ENCODE measurements around the gene SMAD6. TPM values are rescaled to one million over a fixed set of nuclear protein-coding genes. Genes with fewer than 3 reads are reported as not detected.

The SMAD6 gene
- polyA plus RNA-seq (2012; ENCODE audit: insufficient read depth, insufficient read length, low read depth), result 52.5 TPM

DNA sequence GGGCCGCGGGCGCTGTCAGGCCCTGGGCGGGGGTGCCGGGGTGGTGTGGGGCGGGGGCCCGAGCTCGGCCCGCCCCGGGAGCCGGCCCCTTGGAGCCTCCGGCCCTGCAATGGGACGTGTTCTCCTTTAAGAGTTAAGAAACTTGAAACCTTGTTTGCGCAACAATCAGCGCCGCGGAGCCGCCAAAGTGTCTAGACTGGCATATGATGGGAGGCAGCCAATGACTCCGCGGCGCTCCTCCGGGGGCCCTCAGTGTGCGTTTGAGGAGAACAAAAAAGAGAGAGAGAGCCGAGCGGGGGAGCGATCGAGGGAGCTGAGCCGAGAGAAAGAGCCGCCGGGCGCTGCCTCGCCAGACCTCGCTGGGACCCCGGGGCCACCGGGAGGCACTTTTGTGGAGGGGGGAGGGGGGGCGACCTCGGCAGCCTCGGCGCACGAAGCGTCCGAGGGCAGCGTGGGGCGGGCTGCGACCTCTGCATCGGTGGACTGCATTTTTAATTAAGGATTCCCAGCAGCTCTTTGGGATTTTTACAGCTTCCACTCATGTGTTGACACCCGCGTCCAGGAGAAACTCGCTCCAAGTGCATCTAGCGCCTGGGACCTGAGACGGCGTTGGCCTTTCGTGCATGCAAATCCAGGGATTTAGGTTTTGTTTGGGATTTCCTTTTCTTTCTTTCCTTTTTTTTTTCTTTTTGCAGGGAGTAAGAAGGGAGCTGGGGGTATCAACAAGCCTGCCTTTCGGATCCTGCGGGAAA lies at the start of gene SMAD6:
TSS of gene SMAD6 (plus strand) at position 202 of the 752 bp plus-strand sequence. CDS start 1,023 bp downstream, outside the sequence.
- TF ChIP-seq, protein P1, sequence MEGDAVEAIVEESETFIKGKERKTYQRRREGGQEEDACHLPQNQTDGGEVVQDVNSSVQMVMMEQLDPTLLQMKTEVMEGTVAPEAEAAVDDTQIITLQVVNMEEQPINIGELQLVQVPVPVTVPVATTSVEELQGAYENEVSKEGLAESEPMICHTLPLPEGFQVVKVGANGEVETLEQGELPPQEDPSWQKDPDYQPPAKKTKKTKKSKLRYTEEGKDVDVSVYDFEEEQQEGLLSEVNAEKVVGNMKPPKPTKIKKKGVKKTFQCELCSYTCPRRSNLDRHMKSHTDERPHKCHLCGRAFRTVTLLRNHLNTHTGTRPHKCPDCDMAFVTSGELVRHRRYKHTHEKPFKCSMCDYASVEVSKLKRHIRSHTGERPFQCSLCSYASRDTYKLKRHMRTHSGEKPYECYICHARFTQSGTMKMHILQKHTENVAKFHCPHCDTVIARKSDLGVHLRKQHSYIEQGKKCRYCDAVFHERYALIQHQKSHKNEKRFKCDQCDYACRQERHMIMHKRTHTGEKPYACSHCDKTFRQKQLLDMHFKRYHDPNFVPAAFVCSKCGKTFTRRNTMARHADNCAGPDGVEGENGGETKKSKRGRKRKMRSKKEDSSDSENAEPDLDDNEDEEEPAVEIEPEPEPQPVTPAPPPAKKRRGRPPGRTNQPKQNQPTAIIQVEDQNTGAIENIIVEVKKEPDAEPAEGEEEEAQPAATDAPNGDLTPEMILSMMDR (IDR thresholded peaks at IDR 0.05; ENCODE audit: low read depth, low read length), result no peak

DNA sequence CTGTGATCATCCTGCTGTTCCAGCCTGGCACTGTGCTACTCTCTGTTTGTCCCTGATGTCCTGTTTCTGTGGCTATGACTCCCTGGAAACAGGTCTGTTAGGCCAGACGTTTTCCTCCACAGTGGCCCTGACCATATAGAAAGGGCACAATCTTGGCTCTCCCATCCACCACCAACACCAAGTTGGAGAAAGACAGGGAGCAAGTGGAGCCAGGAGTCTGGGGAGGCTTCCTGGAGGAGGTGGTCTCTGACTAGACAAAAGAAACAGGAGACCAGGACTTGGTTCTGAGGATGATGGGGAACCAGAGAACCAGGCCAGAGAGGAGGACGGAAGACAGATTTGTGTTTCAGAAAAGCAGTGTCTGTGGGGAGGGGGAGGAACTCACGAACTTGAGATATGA lies 49.2 kb upstream of the SMAD6 start:
- DNase-seq, result no peak

More for the DNA sequence above, at the start of gene SMAD6:
- peaks cover 13% of the 10 kb centered on the region for H3K36me3 ChIP-seq
- peak within 1 kb of the TSS; percentile 72 for H3K4me3 ChIP-seq (ENCODE audit: low read depth, low read length)
- no peaks in the 10 kb centered on the region for H3K27me3 ChIP-seq
- DNase-seq, result peak; percentile 96
- peaks cover 22% of the 10 kb centered on the region for H3K4me1 ChIP-seq
- no peaks in the 10 kb centered on the region for H3K9me3 ChIP-seq

DNA sequence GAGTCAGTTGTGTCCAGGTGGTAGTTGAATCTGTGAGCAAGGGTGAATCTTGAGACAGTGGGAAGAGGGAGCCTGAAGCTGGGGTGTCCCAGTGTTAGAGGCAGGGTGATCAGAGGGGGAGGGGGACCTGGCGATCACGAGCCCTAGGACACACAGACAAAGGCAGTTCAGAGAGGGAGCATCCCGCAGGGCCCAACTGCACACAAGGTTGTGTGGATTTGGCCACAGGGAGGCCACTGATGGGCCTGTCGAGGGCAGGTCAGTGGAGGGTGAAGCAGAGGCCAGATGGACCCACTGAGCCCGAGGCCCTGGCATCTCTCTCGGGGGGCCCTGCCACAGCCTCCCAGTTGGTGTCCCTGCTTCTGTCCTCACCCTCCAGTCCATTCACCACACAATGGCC lies 48.6 kb upstream of the SMAD6 start:
- 0 out of 2 replicates have a peak, but pooled peaks cover 4% of the 10 kb centered on the region for H3K4me1 ChIP-seq
- TF ChIP-seq, protein P1 (IDR thresholded peaks at IDR 0.05; ENCODE audit: low read depth, low read length), result no peak
- no peaks in the 10 kb centered on the region for H3K9me3 ChIP-seq
- DNase-seq, result no peak
- no peaks in the 10 kb centered on the region for H3K27me3 ChIP-seq
- no peak overlapping the region for H3K4me3 ChIP-seq (ENCODE audit: low read depth, low read length)
- peaks cover 7% of the 10 kb centered on the region for H3K36me3 ChIP-seq

More for the DNA sequence above, 49.2 kb upstream of the SMAD6 start:
- Histone ChIP-seq H3K27me3 (no peaks in the 10 kb centered on the region), H3K36me3 (peaks cover 7% of the 10 kb centered on the region), H3K4me3 (ENCODE audit: low read depth, low read length) (no peak overlapping the region), H3K9me3 (no peaks in the 10 kb centered on the region), H3K4me1 (peaks cover 5% of the 10 kb centered on the region)
- TF ChIP-seq, protein P1 (IDR thresholded peaks at IDR 0.05; ENCODE audit: low read depth, low read length), result no peak

DNA sequence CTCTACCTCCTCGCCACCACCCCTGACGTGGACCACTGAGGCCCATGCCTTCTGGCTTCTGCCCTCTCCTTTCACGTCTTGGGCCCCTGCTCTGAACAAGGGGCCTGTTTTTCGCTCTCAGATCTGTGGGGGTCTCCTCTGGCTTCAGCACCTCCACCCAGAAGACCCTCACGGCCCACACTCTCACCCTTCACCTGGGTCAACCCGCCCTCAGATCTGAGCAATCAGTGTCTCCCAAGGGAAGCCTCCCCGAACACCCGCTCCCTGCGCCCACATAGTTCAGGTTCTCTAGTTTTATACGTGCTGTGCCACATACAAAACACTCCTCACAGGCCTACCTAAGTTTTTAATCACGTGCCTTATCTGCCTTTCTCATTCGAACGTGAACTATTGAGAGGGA lies 48.2 kb upstream of the SMAD6 start:
- peaks cover 7% of the 10 kb centered on the region for H3K36me3 ChIP-seq
- TF ChIP-seq, protein P1 (IDR thresholded peaks at IDR 0.05; ENCODE audit: low read depth, low read length), result no peak
- DNase-seq, result no peak

DNA sequence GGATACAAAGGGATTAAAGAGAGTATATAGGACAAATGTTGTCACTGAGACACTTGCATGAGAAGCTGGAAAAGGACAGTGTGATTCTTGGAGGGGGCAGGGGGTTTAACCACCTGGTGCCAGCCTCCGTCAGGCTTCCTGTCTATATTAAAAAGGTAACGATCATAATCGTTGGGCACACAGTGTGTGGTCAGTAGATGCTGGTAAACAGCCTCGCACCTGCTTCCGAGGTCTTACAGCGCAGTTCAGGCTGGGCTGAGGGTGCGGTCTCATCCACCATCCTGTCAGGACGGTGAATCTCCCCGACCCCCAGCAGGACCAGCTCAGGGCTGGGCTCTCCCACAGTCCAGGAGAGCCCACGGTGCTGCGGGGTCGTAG lies 47.7 kb upstream of the SMAD6 start:
- TF ChIP-seq, protein P1 (IDR thresholded peaks at IDR 0.05; ENCODE audit: low read depth, low read length), result no peak
- Histone ChIP-seq H3K27me3 (no peaks in the 10 kb centered on the region), H3K4me3 (ENCODE audit: low read depth, low read length) (no peak overlapping the region), H3K9me3 (no peaks in the 10 kb centered on the region), H3K4me1 (0 out of 2 replicates have a peak, but pooled peaks cover 4% of the 10 kb centered on the region), H3K36me3 (peaks cover 7% of the 10 kb centered on the region)
- DNase-seq, result no peak

More for the DNA sequence above, 48.2 kb upstream of the SMAD6 start:
- Histone ChIP-seq H3K4me3 (ENCODE audit: low read depth, low read length) (no peak overlapping the region), H3K27me3 (no peaks in the 10 kb centered on the region), H3K9me3 (no peaks in the 10 kb centered on the region), H3K4me1 (0 out of 2 replicates have a peak, but pooled peaks cover 4% of the 10 kb centered on the region)

Data from BE2C (cell line).